Measurements from ENCODE around the gene CTIF. TPM values are rescaled to one million over a fixed set of nuclear protein-coding genes. Genes with fewer than 3 reads are reported as not detected.

Gene CTIF
- total and polyA plus RNA-seq, 11 donors, result 21.2 to 93.0 (median 68.0) TPM

- H3K27ac ChIP-seq, result peak overlapping the region in 3 of 12 donors; percentile 11 to 84 (median 13)
These were observed 358.7 kb downstream of the CTIF start for GRCh38 chr18:48897531-48897930.

GRCh38 chr18:48898521-48898920 is 359.7 kb downstream of the CTIF start:
- intact Hi-C loops (cut with DNase I), result no loop called here

More at GRCh38 chr18:48897531-48897930, 358.7 kb downstream of the CTIF start:
- no peaks in the 10 kb centered on the region for H3K36me3 ChIP-seq
- H3K27me3 ChIP-seq, result no peaks in the 10 kb centered on the region
- H3K4me1 ChIP-seq, result peaks cover 3 to 39% (median 14%) of the 10 kb centered on the region in 12 donors
- ATAC-seq (no peak), DNase-seq (no peak)
- TF ChIP-seq POLR2A (IDR thresholded peaks at IDR 0.05), result no peak
- no peak for TF ChIP-seq CTCF (IDR thresholded peaks at IDR 0.05)
- peaks cover 0 to 5% (median 0%) of the 10 kb centered on the region in 12 donors for H3K9me3 ChIP-seq
- no peak overlapping the region for H3K4me3 ChIP-seq
- WGBS, 4 donors, result 68 to 84% (median 71%) methylated on average over 5 of the region's 5 CpGs
- intact Hi-C loops (cut with DNase I), result no loop called here

GRCh38 chr18:48899558-48900174 is 360.8 kb downstream of the CTIF start:
- H3K4me1 ChIP-seq, result peaks cover 3 to 57% (median 20%) of the 10 kb centered on the region in 12 donors
- H3K27ac ChIP-seq, result no peak overlapping the region
- TF ChIP-seq CTCF (IDR thresholded peaks at IDR 0.05) (no peak), POLR2A (IDR thresholded peaks at IDR 0.05) (no peak)
- H3K27me3 ChIP-seq, result no peaks in the 10 kb centered on the region
- WGBS, 4 donors, result 87 to 90% (median 88%) methylated on average over 4 of the region's 4 CpGs
- ATAC-seq, result no peak
- no peak overlapping the region for H3K4me3 ChIP-seq
- peaks cover 0 to 9% (median 0%) of the 10 kb centered on the region in 12 donors for H3K9me3 ChIP-seq
- H3K36me3 ChIP-seq, result no peaks in the 10 kb centered on the region
- no peak for DNase-seq
- intact Hi-C loops (cut with DNase I), result loop anchor here in 1 of 10 donors (5.0 kb wide), 1 partner anchor 48 kb away; no protein-coding TSS in a partner anchor

More at GRCh38 chr18:48898521-48898920, 359.7 kb downstream of the CTIF start:
- Histone ChIP-seq H3K4me3 (no peak overlapping the region), H3K27me3 (no peaks in the 10 kb centered on the region), H3K36me3 (no peaks in the 10 kb centered on the region), H3K9me3 (peaks cover 0 to 5% (median 0%) of the 10 kb centered on the region in 12 donors), H3K4me1 (peaks cover 3 to 49% (median 21%) of the 10 kb centered on the region in 12 donors), H3K27ac (peak overlapping the region in 1 of 12 donors; percentile 55)
- DNase-seq, result no peak
- ATAC-seq, result no peak
- 86 to 92% (median 88%) methylated on average over 4 of the region's 4 CpGs for WGBS, 4 donors
- TF ChIP-seq POLR2A (IDR thresholded peaks at IDR 0.05) (no peak), CTCF (IDR thresholded peaks at IDR 0.05) (no peak)

- 91 to 95% (median 92%) methylated on average over 1 of the region's 1 CpG for WGBS, 4 donors
- Histone ChIP-seq H3K27ac (no peak overlapping the region), H3K4me1 (peaks cover 3 to 57% (median 20%) of the 10 kb centered on the region in 12 donors), H3K36me3 (no peaks in the 10 kb centered on the region), H3K27me3 (no peaks in the 10 kb centered on the region), H3K4me3 (no peak overlapping the region), H3K9me3 (peaks cover 0 to 15% (median 0%) of the 10 kb centered on the region in 12 donors)
- intact Hi-C loops (cut with DNase I), result loop anchor here in 1 of 10 donors (5.0 kb wide), 1 partner anchor 47 kb away; no protein-coding TSS in a partner anchor
- no peak for DNase-seq
- no peak for ATAC-seq
- TF ChIP-seq CTCF (IDR thresholded peaks at IDR 0.05), result no peak
- no peak for TF ChIP-seq POLR2A (IDR thresholded peaks at IDR 0.05)
These were observed 361.6 kb downstream of the CTIF start for GRCh38 chr18:48900469-48900868.

Measured in heart left ventricle (tissue), 16 donors.